ENCODE measurements around the gene TSPO2.

TSPO2 gene

DNA sequence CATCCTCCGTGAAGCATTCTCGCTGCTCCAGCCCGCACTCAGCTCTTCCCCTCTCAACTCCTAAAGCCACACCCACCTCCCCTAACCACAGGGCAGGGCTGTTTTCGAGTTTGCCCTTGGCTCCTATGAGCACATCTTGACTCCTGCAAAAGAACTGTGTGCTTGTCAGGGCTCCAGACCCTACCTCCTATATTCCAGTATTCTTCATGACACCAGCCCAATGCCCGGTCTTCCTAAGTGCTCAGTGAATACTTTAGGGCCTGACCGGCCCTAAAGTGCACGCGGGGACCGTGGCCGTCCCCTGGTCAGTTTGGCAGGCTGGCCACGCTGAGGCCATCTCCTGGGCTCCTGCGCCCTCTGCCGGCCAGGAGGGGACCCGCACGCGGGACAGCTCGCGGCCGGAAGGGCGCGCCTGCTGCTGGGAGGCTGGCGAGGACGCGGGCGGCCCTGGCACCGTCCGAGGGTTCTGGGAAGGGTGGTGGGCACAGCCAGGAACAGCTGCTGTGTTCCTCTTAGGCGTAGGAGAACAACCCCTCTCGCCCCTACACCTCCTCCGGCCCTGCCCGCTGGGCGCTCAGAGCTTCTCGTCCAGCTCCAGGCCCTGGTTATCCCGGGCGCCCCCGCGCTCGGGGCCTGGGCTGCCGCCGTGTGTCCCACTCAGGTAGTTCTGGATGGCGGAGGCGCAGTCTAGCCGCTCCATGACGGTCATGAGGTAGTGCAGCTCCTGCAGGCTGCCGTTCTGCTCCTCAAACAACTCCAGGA is 14.3 kb upstream of the TSPO2 start:
- DNase-seq (ENCODE audit: low read depth): peak; percentile 41

DNA sequence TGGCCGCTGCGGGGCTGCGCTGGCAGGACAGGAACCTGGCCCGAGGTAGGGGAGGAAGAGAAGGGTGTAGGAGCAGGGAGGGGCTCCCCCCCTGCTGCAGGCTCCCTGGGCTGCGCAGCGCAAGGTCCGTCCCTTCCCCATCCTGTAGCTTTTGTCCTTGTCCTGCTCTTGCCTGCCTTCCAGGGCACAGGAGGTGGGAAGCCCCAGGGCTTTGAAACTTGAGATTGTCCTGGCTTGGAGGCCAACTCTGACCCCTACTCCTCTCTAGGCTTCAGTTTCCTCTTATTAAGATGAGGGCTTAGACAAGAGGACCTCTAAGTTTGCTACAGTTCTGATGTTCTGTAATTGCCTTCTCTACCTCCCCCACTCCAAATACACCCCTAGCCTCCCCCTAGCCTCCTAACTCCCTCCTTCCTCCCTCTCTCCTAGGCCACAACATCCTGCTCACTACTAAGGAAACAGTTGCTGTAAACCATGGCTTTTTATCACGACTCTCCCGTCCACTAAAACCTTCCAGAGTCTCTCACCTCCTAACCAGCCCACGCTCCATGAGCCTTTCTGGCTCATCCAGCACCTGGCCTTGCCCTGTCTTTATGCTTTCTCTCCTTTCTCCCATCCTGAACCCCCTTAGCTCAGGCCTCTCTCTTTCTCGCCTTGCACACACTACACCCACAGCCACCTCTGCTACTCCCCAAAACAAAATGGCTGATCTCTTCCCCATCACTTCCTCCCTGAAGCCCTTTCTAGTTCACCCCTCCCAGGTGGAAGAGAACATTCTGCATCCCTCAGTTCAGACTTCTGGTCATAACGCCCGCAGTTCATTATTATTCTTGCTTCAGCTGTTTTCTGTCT is 13.5 kb upstream of the TSPO2 start:
- DNase-seq (ENCODE audit: low read depth): no peak

DNA sequence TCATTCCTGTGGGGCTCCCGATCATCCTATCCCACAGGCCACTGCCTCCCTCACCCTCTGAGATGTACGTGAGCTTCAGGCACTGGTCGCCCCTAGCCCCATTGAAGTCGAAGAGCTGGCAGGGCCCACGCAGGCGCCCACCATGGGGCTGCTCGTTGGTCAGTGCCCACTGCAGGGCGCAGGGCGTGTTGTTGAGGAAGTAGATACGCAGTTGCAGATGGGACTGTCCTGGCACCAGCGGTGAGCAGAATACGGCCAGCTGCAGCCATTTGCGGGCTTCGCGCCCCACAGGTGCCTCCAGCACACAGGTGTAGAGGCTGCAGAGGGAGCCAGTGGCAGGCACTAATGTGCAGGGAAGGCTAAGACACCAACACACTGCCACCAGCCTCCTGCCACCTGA is 9.4 kb upstream of the TSPO2 start:
- no peak for DNase-seq (ENCODE audit: low read depth)

DNA sequence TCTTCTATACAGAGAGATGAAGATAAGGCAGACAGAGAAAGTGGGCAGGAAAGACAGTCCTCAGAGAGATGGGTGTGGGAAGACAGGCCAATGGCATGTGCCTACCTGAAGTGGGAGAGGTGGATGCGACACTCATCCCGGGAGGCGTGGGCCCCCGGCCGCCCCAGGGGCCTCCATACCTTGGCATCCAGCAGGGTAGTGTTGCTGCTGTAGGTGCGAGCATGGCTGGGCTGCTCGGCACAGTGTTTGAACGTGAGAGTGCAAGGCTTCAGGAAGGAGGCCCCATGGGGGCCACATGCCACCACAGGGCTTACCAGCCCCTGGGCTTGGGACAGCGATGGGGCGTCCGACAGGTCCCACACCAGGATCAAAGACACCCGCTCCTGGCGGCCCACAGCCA is 8.5 kb upstream of the TSPO2 start:
- no peak for DNase-seq (ENCODE audit: low read depth)

DNA sequence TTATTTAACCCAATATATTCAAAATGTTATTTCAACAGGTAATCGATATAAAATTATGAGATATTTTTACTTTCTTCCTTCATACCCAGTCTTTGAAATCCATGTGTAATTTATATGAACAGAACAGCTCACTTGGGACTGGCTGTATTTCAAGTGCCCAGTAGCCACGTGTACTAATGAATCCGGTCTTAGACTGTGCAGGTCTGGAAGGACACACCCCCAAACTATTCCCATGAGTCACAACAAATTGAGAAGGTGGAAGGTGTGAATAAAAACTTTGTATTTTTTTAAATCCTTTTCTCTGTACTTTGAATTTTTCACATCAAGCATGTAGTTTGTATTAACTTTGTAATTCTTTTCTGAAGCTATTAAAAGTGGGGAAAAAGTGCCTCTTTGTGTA is 6.1 kb upstream of the TSPO2 start:
- no peak for DNase-seq (ENCODE audit: low read depth)

DNA sequence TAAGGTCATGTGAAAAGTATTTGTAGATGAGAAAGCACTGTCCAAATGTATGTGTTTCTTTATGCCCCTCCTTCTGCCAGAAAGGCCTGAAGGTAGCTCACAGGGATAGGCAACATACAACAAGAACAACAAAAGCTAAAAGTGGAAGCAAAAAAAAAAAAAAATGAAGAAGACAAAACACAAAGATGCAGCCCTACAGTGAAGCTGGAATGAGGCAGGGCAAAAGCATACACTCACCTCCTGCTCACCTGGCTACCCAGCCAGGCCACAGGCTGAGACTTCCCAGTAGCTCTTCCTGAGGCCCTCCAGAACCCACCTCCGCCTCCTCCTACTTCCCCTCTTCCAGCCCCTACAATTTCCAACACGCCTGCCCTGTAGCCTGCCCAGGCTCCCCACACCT is 5.7 kb upstream of the TSPO2 start:
- DNase-seq (ENCODE audit: low read depth): no peak

DNA sequence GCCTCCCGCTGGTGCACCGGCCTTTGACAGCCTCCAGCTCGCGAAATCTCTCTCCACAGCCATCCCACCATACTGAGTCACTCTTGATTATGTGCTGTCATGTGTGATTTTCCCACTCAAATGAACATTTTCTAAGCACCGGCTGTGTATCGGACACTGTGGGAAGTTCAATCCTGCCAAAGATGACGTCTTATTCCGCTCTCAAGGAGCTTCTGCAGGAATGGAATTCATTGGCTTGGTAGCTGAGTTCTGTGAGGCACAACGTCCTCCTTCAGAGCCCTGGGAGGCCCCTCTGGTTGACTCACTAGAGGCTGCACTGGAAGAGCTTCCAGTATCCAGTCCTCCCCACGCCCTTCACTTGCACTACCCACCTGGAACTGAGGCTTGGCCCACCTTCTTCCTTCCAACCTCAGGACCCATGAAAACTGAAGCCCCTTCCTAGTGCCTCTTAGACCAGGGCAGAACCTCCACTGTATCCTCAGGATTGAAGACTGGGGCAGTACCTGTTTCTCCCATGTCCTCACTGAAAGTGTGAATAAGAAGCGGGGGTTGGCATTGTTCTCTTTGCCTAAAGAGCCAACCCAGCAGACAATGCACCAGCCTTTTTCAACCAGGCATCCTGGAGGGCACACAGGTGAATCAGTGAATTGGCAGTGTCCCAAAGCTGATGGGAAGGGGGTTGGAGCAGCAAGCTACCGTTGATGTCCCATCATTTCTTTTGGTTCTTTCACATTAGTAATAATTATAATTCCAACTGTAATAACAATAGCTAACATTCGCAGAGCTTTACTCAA is 5.0 kb upstream of the TSPO2 start:
- no peak for DNase-seq (ENCODE audit: low read depth)

DNA sequence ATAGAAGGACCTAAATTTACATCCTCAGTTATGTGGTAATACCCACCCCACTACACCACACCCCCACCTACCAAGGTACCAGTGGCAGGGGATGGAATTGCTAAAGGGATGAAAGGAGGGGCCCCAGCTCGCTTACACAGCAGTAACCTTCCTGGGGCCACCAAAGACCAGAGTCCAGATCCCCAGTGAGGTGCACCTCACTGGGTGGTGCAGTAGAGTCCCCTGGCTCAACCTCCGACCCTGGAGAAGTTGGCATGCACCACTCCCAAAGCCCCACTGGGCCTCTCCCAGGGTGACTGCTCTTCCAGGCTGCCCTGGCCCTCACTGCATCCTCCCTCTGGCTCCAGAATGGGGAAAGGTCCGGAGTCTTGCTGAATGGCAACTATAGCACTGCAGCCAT is 4.1 kb upstream of the TSPO2 start:
- DNase-seq (ENCODE audit: low read depth): no peak

DNA sequence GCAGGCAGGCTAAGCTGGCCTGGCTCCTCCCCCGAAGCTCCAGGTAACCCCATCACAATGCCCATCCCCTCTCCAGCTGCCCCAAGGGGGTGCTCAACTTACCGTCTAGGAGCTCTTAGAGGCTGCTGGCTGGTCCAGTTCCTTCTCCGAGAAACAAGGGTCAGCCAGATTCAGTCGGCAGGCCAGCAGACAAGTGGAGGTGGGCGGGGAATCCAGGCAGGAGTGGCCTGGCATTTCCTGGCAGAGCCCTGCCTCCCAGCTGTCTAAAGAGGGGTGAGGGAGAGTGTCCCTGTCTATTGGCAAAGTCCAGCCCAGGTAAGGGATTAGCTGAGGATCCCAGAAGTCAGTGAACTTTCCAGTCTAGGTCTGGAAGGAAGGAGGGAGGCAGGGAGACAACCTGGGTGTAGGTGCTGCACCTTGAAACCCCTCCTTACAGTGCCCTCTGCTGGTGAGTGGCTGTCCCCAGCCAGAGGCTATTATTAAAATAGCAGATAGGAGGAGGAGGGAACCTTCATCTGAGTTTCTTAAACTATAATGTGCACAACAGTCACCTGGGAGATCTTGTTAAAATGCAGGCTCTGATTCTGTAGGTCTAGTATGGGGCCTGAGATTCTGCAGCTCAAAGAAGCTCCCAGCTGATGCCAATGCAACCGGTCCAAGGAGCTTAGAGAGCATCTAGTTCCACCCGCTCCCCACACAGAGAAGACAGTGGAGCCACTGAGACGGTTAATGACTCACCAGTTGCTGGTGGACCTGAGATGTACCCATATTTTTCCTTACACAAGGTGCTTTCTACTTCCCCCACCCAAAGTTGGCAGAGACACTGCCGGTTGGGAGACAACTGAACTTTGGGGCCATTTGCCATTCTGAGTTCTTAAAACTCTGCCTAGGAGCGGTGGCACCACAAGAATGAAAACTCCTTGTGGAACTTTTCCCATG is 2.9 kb upstream of the TSPO2 start, which contains the start of gene UNC5CL:
UNC5CL (minus strand) TSS at position 162 of the 939 bp plus-strand sequence. CDS start 4,147 bp downstream, outside the sequence.
- DNase-seq (ENCODE audit: low read depth): peak; percentile 32

DNA sequence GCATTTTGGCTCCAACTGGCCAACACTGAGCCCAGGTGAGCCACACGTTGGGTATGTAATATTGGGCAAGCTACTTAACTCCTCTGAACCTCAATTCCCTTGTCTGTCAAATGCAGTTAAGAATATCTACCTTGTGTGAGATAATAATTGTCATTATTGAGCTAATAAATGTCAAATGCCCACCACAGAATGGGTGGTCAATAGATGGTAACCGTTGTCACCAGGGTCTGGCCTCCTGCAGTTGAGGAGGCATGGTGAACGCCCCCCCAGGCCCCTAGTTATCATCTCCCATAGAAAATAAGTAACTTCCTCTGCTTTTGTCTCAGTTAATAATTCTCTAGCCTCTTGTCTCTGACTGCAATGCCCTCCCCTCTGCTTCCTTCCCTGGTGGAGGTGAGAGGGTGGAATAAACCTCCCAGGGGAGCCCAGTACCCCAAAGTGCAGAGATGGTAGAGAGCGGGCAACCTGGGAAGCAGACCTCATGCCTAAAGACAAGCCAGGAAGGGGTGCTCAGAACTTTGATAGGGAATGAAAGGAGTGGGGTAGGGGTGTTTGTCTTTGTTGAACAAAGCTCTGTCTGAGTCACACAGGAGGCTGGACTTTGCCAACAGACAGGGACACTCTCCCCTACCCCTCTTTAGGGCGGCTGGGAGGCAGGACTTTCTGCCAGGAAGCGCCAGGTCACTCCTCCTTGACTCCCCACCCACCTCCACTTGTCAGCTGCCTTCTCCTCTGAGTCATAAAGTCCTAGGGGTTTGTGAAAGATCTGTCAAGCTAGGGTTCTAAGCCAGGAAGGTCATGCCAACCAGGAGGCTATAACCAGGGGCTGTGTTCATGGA is 1.9 kb upstream of the TSPO2 start:
- no peak for DNase-seq (ENCODE audit: low read depth)

DNA sequence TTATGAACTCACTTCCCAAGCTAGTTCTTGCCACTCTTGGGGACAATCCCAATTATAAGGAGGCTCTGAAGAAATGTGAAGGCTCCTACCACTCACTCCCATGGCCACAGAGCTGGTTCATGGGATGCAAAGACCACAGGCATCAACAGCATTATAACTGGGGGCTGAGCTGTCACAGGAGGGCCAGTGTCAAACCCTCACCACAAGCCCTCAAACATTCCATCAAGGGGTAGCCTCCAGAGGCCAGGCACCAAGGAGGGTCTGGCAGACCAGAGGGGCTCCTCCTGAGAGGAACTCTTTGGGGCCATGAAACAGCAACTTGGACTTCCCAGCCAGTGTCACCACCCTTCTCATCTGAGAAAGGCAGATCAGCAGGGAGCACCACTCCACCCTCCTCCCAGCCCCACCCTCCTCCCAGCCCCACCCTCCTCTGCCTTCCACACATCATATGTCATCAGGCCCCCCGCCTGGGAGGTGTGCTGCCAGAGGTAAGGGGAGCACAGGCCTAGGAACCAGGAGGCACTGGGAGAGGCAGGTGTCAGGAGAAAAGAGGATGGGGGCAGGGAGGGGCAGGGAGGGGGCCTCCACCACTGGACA is 1.2 kb upstream of the TSPO2 start:
- no peak for DNase-seq (ENCODE audit: low read depth)

DNA sequence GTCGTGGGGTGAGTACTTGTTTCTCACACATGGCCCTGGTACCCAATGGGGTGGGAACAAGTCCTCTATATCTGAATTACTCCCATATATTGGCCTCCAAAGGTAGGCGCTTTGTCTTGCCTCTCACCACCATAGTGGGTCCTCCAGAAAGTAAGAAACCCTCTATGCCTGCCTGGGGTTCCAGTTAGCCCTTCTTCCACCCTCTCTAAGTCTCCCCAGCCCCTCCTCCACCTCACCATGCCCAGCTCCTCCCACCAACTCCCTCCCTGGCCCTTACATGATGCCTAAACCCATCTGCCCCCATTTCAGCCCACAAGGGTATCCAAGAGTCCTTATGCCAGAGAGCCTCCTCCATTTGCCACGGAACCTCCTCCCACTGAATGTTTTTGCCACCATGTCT is 884 bp downstream of the TSPO2 start:
- DNase-seq (ENCODE audit: low read depth): no peak

DNA sequence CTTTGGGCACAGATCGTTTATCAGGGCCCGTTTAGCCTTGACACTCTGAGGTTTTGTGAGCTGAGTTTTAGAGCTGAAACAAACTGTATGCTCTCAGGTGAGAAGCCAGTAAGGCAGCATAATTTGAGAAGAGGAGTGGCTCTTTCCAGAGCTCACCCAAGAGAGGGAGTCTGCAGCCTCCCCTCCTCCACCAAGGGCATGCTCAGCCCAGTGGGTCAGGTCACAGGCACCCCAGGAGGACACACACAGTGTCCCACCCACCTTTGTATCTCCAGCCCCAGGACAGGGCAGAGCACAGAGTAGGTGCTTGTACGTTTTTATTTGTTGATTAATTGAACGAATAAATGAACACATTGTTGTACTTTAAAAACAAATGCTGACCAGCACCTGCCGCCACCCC is 3.4 kb downstream of the TSPO2 start:
- no peak for DNase-seq (ENCODE audit: low read depth)

DNA sequence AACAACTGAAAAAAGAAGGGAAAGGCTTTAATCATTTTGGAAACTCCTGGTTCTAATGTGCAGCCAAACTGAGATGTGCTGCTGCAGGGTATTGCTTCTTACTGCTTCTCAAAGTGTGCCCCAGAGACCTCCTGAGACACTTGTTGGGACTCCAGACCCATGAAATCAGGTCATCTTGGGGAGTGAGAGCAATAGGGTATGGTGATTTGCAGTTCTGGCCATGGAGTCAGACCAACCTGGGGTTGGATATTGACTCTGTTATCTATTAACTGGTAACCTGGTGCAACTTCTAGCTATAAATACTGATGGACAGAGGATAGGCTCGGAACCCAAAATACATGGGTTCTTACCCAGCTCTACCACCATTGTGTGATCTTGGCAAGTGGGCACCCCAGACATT is 3.8 kb downstream of the TSPO2 start:
- no peak for DNase-seq (ENCODE audit: low read depth)

DNA sequence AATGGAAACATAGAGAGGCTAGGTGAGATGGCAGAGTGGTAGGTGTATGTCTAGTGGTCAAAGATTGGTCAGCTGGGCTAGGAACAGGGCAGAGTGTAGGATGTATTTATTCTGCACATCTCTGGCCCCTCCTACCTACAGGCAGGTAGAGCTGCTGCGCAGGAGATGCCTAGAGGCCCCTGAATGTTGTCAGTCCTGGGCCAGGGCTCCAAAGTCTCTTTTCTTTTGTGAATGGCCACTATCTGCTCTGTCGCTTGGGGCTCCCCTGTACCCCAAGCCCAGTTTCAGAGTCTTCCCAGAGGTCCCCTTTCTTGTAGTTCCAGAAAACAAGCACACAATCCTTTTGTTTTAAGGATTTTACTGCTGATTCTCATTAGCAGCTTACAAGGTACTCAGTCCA is 5.0 kb downstream of the TSPO2 start:
- no peak for DNase-seq (ENCODE audit: low read depth)

DNA sequence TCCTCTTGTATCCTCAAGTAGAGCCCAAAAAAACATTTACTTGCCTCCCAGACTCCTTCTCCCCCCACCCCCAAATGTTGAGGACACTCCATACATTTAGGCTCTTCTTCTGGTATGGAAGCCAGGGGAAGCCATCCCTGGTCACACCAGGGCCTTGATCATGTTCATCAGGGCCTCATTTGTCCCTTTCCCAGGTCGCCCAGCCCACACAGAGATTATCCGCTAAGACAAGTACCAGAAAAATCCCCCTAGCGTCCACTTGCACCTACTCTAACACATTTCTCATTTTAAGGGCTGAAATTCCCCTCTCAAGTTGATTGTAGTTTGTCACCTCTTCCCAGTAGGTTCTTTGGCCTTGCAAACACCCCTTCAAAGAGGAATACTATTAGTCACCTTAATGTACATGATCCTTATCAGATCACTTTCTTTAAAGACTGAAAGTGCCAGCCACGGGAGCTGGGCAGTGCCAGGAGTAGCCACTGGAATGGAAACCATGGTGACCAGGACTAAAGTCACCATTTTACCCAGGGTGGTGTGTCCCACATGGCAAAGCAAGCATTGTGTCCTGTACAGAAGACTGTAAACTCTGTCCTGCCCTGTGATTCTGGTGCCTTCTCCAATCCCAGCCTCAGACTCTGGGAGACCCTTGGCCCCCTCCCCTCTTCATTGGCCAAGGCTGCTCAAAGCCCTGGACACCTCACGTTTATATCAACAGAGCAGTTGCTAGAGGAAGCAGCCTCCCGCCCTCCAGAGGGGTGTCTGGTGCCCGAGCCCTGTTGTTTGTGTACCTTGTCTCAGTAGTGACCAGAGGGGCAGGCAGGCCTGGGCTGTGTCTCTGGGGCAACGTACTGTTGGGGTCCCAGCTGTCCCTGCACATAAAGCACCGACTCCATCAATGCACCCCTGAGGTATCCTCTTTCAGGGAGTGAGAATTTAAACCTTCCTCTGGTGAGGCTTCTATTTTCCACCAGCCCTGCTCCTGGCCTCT is 5.8 kb downstream of the TSPO2 start:
- no peak for DNase-seq (ENCODE audit: low read depth)

DNA sequence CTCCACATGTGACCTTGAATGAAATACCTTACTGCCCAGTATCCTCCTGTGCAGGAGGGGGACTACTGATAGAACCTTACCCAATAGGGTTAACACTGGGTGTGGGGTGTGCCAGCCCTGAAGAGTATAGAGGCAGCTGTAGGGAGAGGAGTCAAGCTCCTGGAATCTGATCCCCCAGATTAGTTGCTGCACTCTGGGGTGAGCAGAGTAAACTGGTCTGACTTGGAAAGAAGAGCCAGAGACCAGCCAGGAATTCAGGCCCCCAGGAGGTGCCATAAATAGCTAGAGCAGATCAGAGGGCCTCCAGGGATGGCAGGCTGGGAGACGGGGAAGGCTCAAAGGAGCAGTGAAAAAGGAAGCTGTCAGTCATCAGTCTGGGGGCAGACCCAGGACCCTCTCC is 7.3 kb downstream of the TSPO2 start:
- DNase-seq (ENCODE audit: low read depth): no peak

DNA sequence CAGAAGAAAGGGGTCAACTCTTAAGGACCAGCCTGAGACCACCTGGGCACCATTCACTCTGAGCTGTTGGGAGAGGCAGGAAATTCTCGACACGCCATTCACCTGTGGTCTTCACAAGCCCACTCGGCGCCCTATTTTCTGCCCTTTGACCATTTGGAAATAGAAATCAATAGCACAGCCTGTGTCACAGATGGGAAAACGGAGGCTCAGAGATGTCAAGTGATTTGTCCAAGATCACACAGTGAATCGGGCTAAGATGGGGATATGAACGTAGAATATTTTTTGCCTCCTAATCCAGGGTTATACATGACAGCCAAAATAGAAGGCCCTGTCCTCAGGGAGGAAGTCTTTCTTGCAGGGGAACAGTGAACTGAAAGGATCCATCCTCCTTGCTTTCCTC is 7.7 kb downstream of the TSPO2 start:
- DNase-seq (ENCODE audit: low read depth): no peak

DNA sequence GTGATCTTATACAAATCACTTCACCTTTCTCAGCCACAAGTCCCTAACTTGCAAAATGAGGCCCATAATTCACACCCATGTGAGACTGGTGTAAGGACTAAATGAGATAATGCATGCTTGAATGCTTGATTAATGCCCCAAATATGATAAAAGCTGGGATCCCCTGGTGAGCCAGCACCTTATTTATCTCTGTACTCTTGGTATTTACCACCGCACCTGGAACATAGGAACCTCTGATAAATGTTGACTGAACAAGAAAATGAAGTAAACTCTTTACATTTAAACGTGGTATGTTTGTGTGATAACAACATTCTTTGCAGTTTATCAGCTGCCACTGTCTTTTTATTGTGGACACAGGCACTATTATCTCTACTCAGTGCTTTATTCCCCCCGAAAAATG is 8.3 kb downstream of the TSPO2 start:
- DNase-seq (ENCODE audit: low read depth): no peak

Measured in stimulated activated CD8-positive, alpha-beta memory T cell treated with anti-CD3 and anti-CD28 coated beads, Interleukin-15, amount 100 ng/mL, for 1 hour (primary cell).